Measurements from ENCODE around the gene TRAF3IP3.

DNA sequence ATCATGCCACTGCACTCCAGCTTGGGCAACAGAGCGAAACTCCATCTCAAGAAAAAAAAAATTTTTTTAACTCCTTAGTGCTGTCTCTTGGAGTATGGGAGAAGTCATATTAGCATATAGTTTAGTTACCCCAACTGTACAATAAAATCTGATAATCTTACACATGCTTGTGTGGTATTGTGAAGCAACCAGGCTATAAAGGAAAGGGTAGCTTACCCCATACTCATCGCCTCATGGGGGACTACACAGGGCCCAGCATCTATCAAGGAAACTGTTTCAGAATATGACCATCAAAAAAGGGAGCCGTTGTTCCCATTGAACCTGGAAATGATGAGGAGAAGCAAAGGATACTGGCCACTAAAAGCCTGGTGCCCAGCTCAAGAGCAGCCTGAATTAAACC is 3.0 kb upstream of the TRAF3IP3 start:
- TF ChIP-seq, protein P1, sequence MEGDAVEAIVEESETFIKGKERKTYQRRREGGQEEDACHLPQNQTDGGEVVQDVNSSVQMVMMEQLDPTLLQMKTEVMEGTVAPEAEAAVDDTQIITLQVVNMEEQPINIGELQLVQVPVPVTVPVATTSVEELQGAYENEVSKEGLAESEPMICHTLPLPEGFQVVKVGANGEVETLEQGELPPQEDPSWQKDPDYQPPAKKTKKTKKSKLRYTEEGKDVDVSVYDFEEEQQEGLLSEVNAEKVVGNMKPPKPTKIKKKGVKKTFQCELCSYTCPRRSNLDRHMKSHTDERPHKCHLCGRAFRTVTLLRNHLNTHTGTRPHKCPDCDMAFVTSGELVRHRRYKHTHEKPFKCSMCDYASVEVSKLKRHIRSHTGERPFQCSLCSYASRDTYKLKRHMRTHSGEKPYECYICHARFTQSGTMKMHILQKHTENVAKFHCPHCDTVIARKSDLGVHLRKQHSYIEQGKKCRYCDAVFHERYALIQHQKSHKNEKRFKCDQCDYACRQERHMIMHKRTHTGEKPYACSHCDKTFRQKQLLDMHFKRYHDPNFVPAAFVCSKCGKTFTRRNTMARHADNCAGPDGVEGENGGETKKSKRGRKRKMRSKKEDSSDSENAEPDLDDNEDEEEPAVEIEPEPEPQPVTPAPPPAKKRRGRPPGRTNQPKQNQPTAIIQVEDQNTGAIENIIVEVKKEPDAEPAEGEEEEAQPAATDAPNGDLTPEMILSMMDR (IDR thresholded peaks at IDR 0.05) = no peak
- TF ChIP-seq POLR2A (IDR thresholded peaks at IDR 0.05) = no peak
